KMS-11 (cell line): ENCODE measurements around the gene HPGD.

ENCODE experiments used
- H2AFZ ChIP-seq: fragments of 200-600 bp; sonication (generic); 2 replicates; pipeline ENCODE4 v1.6.1; 2016; ENCODE audit warnings: antibody characterized with exemption, mixed run types, low read depth
- H3K27ac ChIP-seq: fragments of 200-600 bp; sonication (generic); 2 replicates; pipeline ENCODE4 v1.6.1; 2016; ENCODE audit warnings: mild to moderate bottlenecking, mixed run types
- H3K27me3 ChIP-seq: fragments of 200-600 bp; sonication (generic); 2 replicates; pipeline ENCODE4 v1.6.1; 2017; ENCODE audit warnings: mild to moderate bottlenecking, low read depth, mixed run types, moderate library complexity; ENCODE audit not compliant: insufficient read depth
- H3K36me3 ChIP-seq: fragments of 200-600 bp; sonication (generic); 2 replicates; pipeline ENCODE4 v1.6.1; 2017; ENCODE audit warnings: mild to moderate bottlenecking, mixed run types; ENCODE audit not compliant: insufficient read depth
- H3K4me1 ChIP-seq: fragments of 200-600 bp; sonication (generic); 2 replicates; pipeline ENCODE4 v1.6.1; 2016; ENCODE audit warnings: mild to moderate bottlenecking, low read depth, mixed run types; ENCODE audit not compliant: poor library complexity, severe bottlenecking
- H3K4me2 ChIP-seq: fragments of 200-600 bp; sonication (generic); 2 replicates; pipeline ENCODE4 v1.7.0; 2016; ENCODE audit warnings: mild to moderate bottlenecking, mixed run types
- H3K4me3 ChIP-seq: fragments of 200-600 bp; sonication (generic); IDR thresholded peaks from 2 replicates; pipeline ENCODE4 v1.6.1; 2017; ENCODE audit warnings: low read depth, low read length, mixed read lengths; ENCODE audit not compliant: insufficient read depth
- H3K79me2 ChIP-seq: fragments of 200-600 bp; sonication (generic); 2 replicates; pipeline ENCODE4 v1.6.1; 2016; ENCODE audit warnings: low read depth, mixed run types; ENCODE audit not compliant: insufficient read depth
- H3K9ac ChIP-seq: fragments of 200-600 bp; sonication (generic); 2 replicates; pipeline ENCODE4 v1.6.1; 2016; ENCODE audit warnings: mild to moderate bottlenecking, mixed run types
- H4K20me1 ChIP-seq: fragments of 200-600 bp; sonication (generic); 2 replicates; pipeline ENCODE4 v1.6.1; 2016; ENCODE audit warnings: mild to moderate bottlenecking, mixed run types; ENCODE audit not compliant: insufficient read depth
- TF ChIP-seq, protein P1 (sequence below): fragments of 200-600 bp; sonication (generic); conservative IDR thresholded peaks from 2 replicates; pipeline ENCODE4 v1.6.1; 2017; ENCODE audit warnings: low read depth, mild to moderate bottlenecking, antibody characterized with exemption, low read length, moderate library complexity, mixed read lengths

The HPGD gene

DNA sequence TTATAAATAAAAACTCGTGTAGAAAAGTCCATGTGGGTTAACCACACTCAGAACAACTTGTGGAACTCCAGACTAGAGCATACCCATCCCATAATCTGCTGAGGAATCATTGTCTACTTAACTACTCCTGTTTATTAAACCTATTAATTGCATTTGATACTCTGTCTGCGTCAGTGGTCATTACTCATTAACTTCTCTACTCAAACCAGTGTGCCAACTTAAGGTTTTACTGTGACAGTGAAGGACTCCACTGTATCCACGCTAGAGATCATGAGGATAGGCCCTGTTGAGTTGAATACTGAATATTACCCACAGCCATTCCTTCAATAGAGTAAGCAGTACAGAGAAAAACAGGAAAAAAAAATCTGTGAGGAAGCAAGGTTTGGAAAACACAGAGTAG is 17.3 kb downstream of the HPGD start:
- H3K27ac ChIP-seq = no peak overlapping the region
- H3K36me3 ChIP-seq = no peaks in the 10 kb centered on the region
- H3K27me3 ChIP-seq = no peaks in the 10 kb centered on the region
- no peaks in the 10 kb centered on the region for H3K79me2 ChIP-seq
- H3K4me2 ChIP-seq = no peak overlapping the region
- H2AFZ ChIP-seq = no peak overlapping the region
- TF ChIP-seq, protein P1, sequence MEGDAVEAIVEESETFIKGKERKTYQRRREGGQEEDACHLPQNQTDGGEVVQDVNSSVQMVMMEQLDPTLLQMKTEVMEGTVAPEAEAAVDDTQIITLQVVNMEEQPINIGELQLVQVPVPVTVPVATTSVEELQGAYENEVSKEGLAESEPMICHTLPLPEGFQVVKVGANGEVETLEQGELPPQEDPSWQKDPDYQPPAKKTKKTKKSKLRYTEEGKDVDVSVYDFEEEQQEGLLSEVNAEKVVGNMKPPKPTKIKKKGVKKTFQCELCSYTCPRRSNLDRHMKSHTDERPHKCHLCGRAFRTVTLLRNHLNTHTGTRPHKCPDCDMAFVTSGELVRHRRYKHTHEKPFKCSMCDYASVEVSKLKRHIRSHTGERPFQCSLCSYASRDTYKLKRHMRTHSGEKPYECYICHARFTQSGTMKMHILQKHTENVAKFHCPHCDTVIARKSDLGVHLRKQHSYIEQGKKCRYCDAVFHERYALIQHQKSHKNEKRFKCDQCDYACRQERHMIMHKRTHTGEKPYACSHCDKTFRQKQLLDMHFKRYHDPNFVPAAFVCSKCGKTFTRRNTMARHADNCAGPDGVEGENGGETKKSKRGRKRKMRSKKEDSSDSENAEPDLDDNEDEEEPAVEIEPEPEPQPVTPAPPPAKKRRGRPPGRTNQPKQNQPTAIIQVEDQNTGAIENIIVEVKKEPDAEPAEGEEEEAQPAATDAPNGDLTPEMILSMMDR = no peak
- H4K20me1 ChIP-seq = no peaks in the 10 kb centered on the region
- no peak overlapping the region for H3K9ac ChIP-seq
- H3K4me1 ChIP-seq = no peaks in the 10 kb centered on the region
- H3K4me3 ChIP-seq = no peak overlapping the region

DNA sequence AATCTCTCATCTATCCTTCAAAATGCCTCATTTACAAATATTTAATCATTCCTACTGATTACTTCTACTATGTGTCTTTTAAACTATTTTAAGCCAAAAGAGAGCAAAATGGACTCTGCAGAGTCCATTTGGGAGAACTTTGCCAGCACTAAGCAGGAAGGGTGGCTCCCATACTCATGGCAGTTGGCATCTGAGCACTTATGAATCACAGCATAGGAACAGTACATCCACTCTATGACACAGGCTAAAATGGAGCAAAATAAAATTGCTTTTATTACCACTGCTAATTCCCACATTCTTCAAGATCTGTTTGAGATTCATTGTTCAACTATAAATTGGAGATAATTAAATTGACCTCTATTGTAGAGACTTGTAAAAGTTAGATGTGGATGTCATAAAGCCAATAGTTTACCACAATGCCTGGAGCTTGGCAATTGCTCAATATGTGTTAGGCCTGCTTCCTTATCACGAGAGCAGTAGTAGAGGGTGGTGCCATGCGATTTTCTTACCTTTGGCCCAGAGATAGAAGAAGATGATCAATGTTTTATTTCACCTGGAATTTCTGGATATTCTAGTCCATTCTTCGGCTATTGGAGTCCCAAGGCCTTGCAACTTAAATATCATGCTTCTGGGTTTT is 19.1 kb downstream of the HPGD start:
- TF ChIP-seq, protein P1 = no peak
- Histone ChIP-seq H3K4me1 (no peaks in the 10 kb centered on the region), H2AFZ (no peak overlapping the region), H3K79me2 (no peaks in the 10 kb centered on the region), H3K27me3 (no peaks in the 10 kb centered on the region), H3K27ac (no peak overlapping the region), H3K36me3 (no peaks in the 10 kb centered on the region), H3K4me2 (no peak overlapping the region), H3K4me3 (no peak overlapping the region), H3K9ac (no peak overlapping the region), H4K20me1 (no peaks in the 10 kb centered on the region)

DNA sequence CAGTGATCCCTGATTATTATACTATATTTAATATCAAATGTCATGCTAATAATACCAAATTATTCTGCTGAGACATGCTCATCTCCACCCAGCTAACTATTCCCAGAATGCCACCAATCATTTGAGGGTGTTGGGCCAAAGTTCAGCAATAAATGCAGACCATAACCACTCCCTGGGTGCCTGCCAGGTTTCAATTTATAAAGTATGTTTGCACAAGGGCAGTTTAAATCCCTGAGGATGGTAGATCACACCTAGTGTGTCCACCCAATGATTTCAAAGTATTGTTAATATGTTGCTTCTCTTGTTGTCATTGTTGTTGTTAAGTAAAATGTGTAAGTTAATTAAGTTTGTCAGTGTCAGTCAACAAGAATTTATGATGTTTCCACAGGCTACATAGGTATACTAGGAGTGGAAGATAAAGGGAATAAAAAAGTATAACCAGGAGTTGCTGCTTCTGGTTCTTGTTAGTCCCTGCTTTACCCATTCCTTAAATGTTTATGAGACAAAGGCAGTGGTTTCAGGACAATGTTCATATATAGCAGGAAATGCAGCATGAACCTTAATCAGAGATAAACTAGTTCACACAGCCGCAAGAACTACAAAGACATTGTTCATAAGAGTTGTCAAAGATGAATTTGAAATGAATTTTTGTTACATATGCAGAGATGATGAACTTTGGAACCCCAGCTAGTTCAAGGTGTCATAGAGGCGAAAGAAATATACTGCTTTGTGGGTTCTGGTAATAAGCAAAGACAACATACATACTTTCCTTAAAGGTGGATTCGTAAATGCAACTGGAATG is 25.5 kb downstream of the HPGD start:
- H3K27me3 ChIP-seq = no peaks in the 10 kb centered on the region
- H3K4me3 ChIP-seq = no peak overlapping the region
- peaks cover 58% of the 10 kb centered on the region for H3K4me1 ChIP-seq
- no peaks in the 10 kb centered on the region for H3K79me2 ChIP-seq
- TF ChIP-seq, protein P1 = no peak
- H3K9ac ChIP-seq = no peak overlapping the region
- no peaks in the 10 kb centered on the region for H3K36me3 ChIP-seq
- no peaks in the 10 kb centered on the region for H4K20me1 ChIP-seq
- H2AFZ ChIP-seq = peak overlapping the region; percentile 25; the same call in 1 of the 2 replicates
- H3K27ac ChIP-seq = no peak overlapping the region
- H3K4me2 ChIP-seq = peak overlapping the region; percentile 72

DNA sequence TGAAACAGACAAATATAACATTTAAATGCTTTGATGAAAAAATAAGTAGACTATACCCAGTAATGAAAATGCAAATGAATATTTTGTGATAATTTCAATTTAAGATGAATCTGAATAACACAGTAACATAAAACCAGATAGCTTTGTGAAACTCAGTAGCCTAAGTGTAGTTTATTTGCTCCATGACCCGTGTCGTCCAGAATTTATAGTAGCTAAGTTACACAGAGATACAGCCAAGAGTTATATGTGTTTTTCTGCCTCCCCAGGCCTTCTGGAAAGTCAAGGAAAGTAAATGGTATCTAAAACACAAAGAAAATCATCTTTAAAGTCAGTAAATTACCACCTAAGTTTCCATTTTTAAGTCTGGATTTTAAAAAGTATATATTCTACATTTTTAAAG is 26.7 kb downstream of the HPGD start:
- Histone ChIP-seq H3K4me1 (peaks cover 70% of the 10 kb centered on the region), H3K9ac (no peak overlapping the region), H3K4me2 (no peak overlapping the region), H3K36me3 (no peaks in the 10 kb centered on the region), H3K27ac (no peak overlapping the region), H3K27me3 (no peaks in the 10 kb centered on the region), H3K79me2 (no peaks in the 10 kb centered on the region), H2AFZ (no peak overlapping the region), H3K4me3 (no peak overlapping the region), H4K20me1 (no peaks in the 10 kb centered on the region)
- TF ChIP-seq, protein P1 = no peak
